ENCODE results near the gene SPOUT1. TPM values are rescaled to one million over a fixed set of nuclear protein-coding genes. Genes with fewer than 3 reads are reported as not detected.
A peak's percentile ranks its signal among the peaks of the same experiment; 100 is the strongest.

SPOUT1 gene
- total and polyA plus RNA-seq, 2 of the 13 experiments (the other 11 are each of a cell fraction or from before 2014, with no cell fraction given) = 39.0 to 45.8 TPM

- TF ChIP-seq FOXO4 (CRISPR knock-in tag; conservative IDR thresholded peaks at IDR 0.05) = no peak
- TF ChIP-seq AKAP8 (CRISPR knock-in tag; IDR thresholded peaks at IDR 0.05) = peak; percentile 61; the same call in 1 of the 2 replicates
- peak; percentile 66; the same call in 1 of the 2 replicates for TF ChIP-seq TARDBP (CRISPR knock-in tag; IDR thresholded peaks at IDR 0.05)
- peak; percentile 37; the same call in 1 of the 2 replicates for TF ChIP-seq FOSL2 (CRISPR knock-in tag; IDR thresholded peaks at IDR 0.05)
- no peak for TF ChIP-seq BRD4 (CRISPR knock-in tag; IDR thresholded peaks at IDR 0.05)
- TF ChIP-seq JUNB (CRISPR knock-in tag; IDR thresholded peaks at IDR 0.05; ENCODE audit: borderline replicate concordance) = no peak
- TF ChIP-seq RAD21 (CRISPR knock-in tag; IDR thresholded peaks at IDR 0.05) = peak; percentile 99
- TF ChIP-seq KLF6 (CRISPR knock-in tag; IDR thresholded peaks at IDR 0.05) = peak; percentile 52; the same call in 1 of the 2 replicates
- TF ChIP-seq ZNF605 (CRISPR knock-in tag; IDR thresholded peaks at IDR 0.05) = peak; percentile 38; the same call in 1 of the 2 replicates
- peak; percentile 39; the same call in 1 of the 2 replicates for TF ChIP-seq MED1 (CRISPR knock-in tag; IDR thresholded peaks at IDR 0.05)
- peak; percentile 60; the same call in 1 of the 2 replicates for TF ChIP-seq ZBTB20 (CRISPR knock-in tag; IDR thresholded peaks at IDR 0.05; ENCODE audit: borderline replicate concordance, low read depth)
- no peak for TF ChIP-seq JUND (CRISPR knock-in tag; IDR thresholded peaks at IDR 0.05)
- no peak for TF ChIP-seq ZFP82 (CRISPR knock-in tag; IDR thresholded peaks at IDR 0.05; ENCODE audit: borderline replicate concordance)
- TF ChIP-seq NR2F6 (IDR thresholded peaks at IDR 0.05) = no peak; the same call in 1 of the 2 replicates
- TF ChIP-seq NR2F6 (CRISPR knock-in tag; IDR thresholded peaks at IDR 0.05) = peak; percentile 67
- TF ChIP-seq ZC3H13 (CRISPR knock-in tag; IDR thresholded peaks at IDR 0.05) = no peak
- TF ChIP-seq SALL1 (CRISPR knock-in tag; IDR thresholded peaks at IDR 0.05) = peak; percentile 60
- TF ChIP-seq TGIF2 (CRISPR knock-in tag; IDR thresholded peaks at IDR 0.05) = peak; percentile 50; the same call in 1 of the 2 replicates
- no peak for TF ChIP-seq NCOA5 (CRISPR knock-in tag; IDR thresholded peaks at IDR 0.05)
- TF ChIP-seq PRMT3 (CRISPR knock-in tag; IDR thresholded peaks at IDR 0.05; ENCODE audit: borderline replicate concordance, low read depth) = no peak
- 0 out of 2 replicates have a peak, but pooled peaks have one; percentile 40 for TF ChIP-seq PATZ1 (CRISPR knock-in tag; IDR thresholded peaks at IDR 0.05)
- peak; percentile 32 for TF ChIP-seq TEAD3 (CRISPR knock-in tag; optimal IDR thresholded peaks at IDR 0.05; ENCODE audit: borderline replicate concordance)
- TF ChIP-seq MIXL1 (CRISPR knock-in tag; IDR thresholded peaks at IDR 0.05) = peak; percentile 36; the same call in 1 of the 2 replicates
- no peak for TF ChIP-seq ZNF512 (CRISPR knock-in tag; IDR thresholded peaks at IDR 0.05)
- TF ChIP-seq ZBTB10 (CRISPR knock-in tag; IDR thresholded peaks at IDR 0.05; ENCODE audit: borderline replicate concordance) = no peak
- TF ChIP-seq ZNF567 (CRISPR knock-in tag; IDR thresholded peaks at IDR 0.05; ENCODE audit: borderline replicate concordance) = 0 out of 2 replicates have a peak, but pooled peaks have one; percentile 52
Observed at GRCh38 chr9:128863647-128864046, 34.1 kb upstream of the SPOUT1 start (continued).
